NK-92 treated with Interleukin-12 subunit alpha and Interleukin-12 subunit beta, amount 100 ng/mL, for 24 hours (cell line): ENCODE measurements around the gene STK10.

Experiments
- DNase-seq: peaks from one replicate; lab custom pipeline; 2025; lab: John Stamatoyannopoulos, UW

STK10 gene

DNA sequence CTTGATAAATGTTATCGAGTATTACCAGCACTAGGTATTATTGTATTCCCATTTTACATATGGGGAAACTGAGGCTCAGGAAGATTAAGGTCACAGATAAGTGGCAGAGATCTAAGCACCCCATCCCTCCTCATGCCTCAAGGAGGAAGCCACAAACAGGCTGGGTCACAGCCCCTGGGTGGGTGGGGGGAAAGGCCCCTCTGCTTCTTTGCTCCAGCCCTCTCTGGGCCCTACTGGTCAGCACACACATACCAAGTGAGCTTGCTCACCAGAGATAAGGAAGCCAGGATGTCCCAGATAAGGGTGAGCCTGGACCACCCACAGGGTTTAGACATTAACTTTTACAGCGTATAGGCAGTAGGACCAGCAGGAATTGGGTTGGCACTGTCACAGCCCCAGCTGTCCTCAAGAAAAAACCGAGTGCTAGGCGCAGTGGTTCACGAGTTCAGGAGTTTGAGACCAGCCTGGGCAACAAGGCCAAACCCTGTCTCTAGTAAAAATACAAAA, 45.3 kb downstream of the STK10 start:
- DNase-seq: no peak

DNA sequence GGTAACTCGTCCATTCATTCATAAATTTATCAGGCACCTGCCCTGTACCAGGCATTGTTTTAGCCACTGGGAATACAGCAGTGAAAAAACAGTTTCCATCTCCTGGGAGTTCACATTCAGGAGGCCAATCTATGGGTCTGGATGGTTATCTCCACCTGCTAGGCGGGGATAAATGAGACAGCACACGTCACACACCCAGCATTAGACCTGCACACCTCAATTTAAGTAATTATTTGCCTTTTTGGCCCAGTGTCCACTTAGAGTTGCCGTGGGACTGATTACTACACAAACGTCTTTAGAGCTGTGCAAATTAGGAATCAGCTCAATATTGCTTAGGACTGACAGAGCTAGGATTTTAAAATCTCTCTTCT, 46.1 kb downstream of the STK10 start:
- no peak for DNase-seq

DNA sequence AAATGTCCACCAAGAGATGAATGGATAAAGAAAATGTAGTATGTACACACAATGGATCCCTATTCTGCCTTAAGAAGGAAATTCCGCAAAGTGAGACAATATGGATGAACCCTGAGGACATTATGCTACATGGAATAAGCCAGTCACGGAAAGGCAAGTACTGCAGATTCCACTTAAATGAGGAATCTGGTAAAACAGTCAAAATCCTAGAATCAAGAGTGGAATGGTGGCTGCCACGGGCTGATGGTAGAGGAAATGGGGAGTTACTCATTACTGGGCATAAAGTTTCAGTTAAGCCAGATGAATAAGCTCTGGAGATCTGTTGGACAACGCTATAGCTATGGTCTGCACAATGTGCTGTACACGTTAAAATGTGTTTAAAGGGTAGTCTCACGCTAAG, 47.2 kb downstream of the STK10 start:
- DNase-seq: no peak

DNA sequence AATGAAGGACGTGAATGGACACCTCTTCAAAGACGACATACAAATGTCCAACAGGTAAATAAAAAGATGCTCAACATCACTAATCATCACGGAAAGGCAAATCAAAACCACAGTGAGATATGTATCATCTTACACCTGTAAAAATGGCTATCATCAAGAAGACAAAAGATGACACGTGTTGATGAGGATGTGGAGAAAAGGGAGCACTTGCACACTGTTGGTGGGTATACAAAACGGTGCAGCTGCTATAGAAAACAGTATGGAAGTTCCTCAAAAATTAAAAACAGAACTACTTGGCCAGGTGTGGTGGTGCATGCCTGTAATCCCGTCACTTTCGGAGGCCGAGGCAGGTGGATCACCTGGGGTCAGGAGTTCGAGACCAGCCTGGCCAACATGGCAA, 47.9 kb downstream of the STK10 start:
- no peak for DNase-seq

DNA sequence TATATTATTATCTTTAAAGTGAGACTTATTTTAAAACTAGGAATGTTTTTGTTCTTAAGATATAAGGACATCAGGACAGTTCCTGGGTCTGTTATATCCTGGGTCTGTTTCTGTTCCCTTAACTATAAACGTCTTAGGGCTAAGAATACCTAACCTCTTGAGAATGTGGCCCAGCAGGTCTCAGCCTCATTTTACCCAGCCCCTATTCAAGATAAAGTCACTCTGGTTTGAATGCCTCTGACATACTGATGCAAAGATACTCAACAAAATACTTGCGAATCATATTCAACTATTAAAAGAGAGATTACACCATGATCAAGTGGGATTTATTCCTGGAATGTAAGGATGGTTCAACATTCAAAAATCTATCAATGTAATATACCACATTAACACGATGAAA, 51.0 kb downstream of the STK10 start:
- no peak for DNase-seq

DNA sequence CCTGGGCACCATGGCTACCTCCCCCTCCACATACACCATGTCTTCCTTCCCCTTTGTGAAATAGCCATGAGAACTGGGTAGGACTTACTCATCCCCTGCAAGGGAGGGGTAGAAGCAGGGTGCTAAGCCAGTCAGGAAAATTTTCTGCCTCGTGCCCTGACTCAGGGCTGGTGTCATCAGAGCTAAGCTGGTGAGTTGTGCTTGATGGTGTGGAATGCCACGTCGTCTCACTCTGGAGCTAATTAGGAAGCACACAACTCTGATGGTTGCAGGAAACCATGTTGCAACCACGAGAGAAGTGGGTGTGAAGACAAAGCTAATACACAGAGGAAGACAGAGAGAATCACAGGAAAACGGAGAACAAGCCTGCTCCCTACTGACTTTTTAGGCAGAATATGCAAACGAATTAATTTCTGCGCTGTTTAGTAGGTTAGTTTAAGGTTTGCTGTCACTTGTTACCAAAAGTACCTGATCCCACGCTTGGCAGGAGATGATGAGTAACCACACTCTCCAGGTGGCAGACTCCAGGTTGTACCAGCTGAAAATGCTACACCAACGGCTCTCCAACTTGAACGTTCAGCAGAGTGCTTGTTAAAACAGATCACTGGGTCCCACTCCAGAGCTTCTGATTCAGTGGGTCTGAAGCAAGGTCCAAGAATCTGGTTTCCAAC, 54.5 kb downstream of the STK10 start:
- DNase-seq: peak; percentile 39

DNA sequence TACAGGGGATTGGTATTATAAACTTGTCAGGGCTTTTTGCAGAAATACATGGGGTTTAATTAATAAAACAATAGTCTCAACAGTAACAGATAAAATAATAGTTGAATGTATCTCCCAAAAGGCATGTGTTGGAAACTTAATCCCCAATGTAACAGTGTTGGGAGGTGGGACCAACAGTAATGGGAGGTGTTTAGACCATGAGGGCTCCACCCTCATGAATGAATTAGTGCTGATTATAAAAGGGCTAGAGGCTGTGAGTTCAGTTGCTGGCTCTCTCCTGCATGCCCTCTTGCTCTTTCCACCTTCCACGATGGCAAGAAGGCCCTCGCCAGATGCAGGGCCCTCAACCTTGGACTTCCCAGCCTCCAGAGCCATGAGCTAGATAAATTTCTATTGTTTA, 56.3 kb downstream of the STK10 start:
- DNase-seq: no peak

DNA sequence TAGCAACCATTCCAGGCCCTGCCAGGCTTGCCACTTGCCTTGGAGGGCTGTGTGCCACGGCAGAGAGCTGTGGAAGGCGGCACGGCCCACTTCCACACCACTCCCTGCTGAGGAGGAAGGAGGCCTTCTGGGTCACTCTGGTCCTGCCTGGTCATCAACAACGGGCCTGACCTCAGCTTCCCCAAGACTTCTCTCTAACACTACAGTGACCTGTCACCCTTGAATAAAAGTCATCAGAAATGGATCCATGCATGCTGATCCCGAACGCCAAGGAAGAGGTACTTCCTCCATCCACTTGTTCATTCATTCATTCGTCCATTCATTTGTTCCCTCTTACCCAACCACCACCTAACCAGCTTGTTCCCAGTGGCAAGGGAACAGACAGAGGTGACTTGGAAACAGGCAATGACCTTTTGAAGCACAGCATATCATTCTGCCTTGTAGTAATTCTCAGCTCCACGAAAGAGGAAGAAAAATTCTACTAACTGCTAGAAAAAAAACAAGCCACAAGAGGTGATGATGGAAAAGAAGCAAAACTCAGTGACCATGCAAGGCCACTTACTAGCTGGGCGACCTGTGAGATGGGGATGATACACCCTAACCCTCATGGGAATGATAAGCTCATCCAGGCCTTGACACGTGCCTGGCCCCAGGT, 58.6 kb downstream of the STK10 start:
- no peak for DNase-seq

DNA sequence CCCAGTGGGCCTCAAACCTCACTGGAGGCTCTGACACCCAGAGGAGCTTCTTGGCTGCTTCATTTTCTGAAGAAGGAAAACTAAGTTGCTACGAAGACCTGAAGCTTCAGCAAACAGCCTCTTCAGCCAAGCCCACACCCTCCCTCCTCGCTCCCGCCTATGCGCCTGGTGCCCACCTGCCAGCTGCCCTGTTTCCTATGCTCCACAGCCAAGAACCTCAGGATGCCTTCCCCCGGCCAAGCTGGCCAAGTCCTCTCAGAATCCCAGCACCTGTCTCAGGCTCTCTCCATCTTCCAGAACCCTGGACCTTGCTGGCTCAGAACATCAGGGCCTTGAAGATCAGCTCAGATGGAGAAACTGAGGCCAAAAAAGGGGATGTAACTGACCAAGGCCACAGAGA, 60.4 kb downstream of the STK10 start:
- DNase-seq: no peak

DNA sequence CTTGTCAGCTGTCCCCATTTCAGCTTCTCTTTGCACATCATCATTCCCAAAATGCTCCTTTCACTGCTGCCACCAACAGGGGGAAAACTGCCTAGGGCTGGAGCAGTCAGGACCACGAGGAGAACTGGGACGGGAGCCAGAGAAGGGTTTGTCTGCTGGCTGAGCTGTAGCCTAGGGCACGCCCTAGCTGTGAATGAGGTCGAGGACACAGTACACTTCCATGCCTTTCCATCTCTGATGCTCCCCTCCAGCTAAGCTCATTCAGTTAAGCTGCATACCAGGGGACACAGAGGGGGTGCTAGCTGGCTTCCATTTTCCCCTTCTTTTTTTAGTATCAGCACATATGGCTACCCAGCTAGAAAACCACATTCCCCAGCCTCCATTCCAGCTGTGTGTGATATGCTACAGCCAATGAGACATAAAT, 64.7 kb downstream of the STK10 start:
- DNase-seq: no peak

DNA sequence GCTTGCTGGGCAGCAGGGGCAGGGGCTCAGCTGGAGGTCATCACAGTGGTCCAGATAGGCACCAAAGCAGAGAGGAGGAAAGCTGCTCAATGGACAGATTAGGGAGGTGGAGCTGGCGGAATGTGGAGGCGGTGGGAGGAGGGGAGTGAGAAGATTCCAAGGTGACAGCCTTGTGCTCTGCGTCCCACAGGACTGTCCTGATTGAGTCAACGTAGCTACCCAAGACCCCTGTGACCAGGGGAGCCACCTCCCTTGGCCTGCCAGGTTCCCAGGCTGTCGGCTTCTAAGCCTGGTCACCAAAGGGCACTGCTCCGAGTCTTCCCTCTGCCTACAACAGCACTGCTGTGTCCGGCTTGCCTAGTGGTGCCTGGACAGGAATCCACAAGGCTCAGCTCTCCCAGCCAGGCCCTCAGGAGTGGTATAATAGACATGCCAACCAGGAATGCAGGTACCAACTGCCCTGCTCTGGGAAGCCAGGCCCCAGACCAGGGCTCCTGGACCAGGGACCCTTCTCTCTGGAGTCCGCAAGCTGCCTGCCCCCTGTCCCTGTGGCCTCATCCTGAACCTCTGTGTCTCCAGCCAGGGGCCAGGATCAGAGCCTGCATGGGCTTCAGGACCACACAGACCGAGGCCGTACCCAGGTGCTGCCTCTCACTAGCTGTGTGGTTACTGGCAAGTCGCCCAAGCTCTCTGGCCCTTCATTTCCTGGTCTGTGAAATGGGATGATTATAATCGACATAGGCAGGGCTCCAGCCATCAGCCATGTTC, 67.9 kb downstream of the STK10 start:
- no peak for DNase-seq

DNA sequence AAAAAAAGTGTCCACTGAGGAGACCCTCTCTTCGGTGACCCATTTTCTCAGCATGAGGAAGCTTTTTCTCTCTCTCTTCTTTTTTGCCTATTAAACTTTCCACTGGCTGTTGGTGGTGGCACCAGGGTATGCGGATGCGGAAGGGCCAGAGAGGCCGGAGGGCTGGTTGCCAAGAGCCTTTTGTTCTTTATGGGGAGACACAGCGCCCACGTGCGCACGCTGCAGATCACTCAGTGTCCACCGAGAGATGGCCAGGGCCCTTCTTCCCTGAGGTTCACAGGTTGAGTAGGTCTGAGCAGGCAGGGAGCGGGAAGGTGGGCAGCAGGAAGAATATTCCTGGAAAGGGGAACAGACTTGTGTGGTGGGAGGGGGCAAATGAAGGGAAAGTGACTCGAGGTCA, 69.1 kb downstream of the STK10 start:
- DNase-seq: no peak

DNA sequence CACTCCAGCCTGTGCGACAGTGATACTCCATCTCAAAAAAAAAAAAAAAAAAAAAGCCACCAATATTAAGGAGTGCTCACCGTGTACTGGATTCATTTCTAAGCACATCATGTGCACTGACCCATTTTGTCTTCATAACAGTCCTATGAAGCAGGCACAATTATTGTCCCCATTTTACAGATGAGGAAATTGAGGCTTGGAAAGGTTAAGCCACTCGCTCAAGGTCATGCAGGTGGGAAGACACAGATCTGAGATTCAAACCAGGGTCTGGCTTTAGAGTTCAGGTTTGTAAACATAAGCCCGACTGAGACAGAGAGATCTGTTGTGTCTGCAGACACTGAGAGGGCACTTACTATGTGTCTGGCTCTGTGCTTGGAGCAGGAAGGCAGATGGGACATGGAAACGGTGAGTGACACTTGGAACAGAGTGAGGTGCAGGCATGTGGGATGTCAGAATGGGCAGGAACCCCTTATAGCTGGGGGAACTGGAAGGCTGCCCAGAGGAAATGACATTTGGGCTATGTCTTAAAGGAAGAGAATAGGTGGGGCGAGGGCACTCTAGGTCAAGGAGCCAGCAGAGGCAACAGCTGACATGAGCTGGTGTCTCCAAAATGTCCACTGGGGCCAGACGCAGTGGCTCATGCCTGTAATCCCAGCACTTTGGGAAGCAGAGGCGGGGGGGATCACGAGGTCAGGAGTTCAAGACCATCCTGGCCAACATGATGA, 69.9 kb downstream of the STK10 start:
- DNase-seq: no peak

DNA sequence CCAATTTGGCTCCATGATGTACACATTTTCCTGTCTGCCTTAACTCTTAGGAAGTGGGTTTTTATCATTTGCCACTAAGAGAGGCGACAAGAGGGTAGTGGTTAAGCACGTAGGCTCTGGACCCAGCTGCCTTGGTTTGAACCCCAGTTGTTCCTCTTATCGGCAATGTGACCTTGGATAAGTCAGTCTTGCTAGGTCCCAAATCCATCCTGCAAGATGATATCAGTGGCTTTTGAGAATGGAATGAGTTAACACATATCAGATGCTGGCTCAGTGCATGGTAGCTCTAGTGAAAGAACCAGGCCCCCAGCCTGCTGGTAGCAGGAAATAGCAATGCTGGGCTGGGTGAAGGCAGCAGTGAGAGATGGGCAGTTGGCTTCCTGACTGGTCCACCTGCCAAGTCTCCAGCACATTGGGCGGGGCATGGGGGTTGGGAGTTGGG, 72.5 kb downstream of the STK10 start:
- DNase-seq: peak; percentile 49

DNA sequence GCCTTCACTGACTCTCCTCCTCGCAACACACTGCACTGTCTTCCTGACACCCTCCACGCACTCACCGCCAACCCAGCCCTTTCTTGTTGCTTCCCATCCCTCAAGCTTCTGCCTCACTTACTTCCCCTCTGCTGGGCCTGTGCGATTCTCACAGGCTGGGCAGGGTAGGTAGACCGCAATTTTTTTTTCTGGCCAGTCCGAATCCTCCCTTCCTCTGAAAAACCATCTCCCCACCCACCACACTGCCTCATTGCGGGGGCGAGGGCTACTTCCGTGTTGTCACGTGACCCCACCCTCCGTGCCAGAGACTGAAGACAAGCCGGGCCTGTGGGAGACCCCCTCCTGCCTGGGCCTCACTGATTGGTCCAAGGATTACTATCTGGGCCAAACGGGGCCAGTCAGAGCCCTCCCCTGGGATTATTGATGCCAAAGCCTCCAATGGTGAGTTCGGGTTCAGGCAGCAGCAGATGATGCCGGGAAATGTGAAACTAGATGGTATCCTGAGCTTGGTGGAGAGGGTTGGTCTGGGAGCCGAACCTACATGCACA, 73.1 kb downstream of the STK10 start:
- peak; percentile 98 for DNase-seq

DNA sequence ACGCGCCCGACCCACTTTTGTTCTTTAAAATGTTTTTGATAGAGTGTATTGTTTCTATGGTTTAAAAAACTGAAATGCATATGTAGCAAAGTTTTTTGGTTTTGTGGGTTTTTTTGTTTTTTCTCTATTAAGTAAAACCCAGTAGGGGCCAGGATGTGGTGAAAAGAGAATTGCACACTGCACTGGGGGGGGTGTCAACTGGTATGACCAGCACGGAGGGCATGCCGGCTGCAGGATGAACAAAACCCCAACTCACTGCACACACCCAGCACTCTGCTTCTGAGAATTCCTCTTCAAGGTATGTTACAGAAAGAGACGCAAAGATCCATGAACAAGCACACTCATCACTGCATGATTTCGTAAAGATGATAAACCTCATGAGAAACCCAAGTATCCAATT, 75.0 kb downstream of the STK10 start:
- DNase-seq: peak; percentile 81

DNA sequence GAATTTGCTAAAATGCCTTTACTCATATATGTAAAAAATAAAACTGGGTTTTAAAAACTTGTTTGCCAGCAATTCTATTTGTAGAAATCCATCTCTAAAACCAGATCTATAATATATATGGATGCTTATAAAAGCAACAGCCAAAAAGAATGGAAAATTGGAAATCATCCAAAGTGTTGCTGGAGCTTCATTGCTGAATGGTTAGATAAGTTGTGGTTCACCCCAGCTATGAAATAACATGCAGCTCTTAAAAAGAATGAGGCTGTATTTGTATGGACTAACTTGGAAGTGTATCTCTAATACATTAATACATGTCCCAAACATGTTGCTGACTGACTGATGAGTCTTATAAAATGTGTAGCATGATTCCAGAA, 76.2 kb downstream of the STK10 start:
- DNase-seq: no peak

DNA sequence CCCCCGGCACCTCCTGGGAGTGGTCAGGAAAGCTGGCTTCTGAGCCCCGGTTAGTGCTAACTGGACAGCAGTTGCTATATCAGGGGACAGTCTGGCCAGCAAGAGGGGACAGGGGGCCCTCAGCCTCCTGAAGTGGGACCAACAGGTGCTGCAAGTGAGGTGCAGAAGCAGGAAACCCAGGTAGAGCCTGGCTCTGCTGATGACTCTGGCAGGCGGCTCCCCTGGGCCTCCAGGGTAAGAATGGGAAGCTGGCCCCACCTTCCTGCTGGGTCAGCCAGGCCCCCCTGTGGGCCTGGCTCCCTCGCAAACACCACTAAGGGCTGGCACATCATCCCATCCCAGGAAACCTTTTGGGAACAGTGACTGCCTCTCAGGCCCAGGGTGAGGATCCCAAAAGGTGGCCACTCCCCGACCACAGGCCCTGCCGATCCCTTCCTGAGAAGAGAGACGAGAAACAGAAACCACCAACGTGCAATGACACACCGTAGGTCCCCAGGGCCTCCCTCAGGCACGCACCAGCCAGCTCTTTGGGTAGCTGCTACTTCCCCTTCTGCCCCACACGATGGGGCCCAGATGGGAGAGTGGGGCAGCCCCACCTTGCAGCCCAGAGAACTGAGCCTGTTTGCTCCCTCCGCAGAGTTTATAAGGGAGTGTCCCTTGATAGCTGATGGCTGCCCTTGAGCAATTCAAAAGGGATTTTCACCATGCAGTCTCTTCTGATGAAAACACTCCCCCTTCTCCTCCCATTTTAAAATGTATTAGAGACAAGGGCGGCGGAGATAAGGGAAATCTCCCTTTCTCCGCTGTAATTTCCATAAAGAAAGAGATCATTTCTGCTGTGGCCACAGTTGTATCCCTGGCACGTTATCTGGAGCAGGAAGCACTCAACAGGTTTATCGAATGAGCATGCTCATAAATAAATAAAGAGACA, 76.8 kb downstream of the STK10 start:
- peak; percentile 79 for DNase-seq

DNA sequence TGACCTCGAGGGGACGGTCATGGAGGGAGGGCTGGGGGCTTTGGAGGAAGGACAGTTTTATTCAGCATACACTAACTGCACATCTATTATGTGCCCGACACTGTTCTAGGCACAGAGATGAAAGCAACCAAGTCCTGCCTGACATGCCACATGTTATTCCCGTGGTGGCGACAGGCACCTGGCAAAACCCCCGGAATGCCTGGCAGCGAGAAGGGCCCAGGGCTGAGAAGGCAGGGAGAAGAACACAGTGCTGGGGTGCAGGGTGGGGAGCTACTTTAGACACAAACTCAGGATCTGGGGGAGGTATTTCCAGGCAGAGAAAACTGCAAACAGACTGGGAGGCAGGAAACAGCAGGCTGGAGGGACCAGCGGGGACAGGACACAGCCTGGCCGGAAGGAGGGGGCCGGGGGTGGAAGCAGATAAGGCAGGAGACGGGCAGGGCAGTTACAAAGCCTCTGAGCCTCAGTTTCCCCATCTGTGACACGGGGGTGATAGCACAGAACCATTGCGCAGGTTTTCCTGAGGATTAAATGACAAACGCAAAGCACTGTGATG, 77.7 kb downstream of the STK10 start:
- no peak for DNase-seq

DNA sequence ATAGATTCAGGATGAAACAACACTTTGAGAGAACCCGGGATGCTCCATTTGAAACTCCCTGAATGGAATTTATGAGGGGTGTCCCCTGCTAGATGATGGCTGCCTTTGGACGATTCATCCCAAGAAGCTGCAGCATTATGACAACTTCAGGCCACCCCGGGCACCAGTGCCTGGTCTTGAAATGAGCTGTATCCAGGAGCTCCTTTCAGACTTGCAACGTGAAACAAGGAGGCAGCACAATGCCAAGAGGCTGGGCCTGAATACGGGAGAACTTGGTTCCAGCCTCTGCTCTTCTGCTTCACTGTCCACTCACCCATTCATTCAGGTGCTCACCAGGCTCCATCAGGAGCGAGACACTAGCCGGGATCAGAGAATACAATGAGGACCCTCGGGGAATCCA, 78.3 kb downstream of the STK10 start:
- no peak for DNase-seq

DNA sequence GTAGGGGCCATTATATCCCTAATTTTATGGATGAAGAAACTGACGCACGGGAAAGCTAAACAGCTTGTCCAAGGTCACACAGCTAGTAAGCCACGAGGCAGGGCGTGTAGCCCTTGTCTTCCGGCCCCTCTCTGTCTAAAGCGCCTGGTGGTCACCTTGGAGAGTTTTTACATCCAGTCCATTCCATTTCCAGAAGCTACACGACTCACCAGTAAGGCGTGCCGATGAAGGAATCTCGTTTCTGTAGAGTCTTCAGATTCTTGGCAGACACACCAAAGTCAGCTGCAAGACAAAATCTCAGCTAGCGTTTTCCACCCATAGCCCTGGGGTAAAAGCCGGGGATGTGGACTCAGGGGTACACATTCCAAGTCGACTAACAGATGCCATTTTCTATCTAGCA, 80.5 kb downstream of the STK10 start:
- no peak for DNase-seq
